ENCODE data around the gene MYO5B. TPM values are rescaled to one million over a fixed set of nuclear protein-coding genes. Genes with fewer than 3 reads are reported as not detected.

Gene MYO5B
- total RNA-seq, 4 donors from 2014 or later, result 1.2 to 2.2 (median 1.3) TPM

DNA sequence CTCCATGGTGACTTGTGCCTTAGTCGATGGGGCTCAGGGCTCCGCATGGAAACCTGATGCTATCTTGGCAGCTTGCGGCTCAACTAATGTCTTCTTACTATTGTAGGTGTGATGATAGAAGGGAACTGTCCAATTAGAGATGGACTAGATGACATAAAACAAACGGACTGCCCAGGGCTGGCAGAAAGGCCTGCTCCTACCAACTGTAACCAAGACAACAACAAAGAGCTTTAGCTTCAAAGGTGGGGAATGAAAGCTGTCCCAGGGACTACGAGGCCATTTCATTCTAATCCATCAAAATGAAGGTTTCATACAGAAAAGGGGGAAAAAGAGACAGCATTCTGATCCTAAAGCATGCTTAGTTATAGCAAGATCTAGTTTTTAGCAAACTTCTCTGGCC is 194.7 kb downstream of the MYO5B start:
- TF ChIP-seq, protein P1, sequence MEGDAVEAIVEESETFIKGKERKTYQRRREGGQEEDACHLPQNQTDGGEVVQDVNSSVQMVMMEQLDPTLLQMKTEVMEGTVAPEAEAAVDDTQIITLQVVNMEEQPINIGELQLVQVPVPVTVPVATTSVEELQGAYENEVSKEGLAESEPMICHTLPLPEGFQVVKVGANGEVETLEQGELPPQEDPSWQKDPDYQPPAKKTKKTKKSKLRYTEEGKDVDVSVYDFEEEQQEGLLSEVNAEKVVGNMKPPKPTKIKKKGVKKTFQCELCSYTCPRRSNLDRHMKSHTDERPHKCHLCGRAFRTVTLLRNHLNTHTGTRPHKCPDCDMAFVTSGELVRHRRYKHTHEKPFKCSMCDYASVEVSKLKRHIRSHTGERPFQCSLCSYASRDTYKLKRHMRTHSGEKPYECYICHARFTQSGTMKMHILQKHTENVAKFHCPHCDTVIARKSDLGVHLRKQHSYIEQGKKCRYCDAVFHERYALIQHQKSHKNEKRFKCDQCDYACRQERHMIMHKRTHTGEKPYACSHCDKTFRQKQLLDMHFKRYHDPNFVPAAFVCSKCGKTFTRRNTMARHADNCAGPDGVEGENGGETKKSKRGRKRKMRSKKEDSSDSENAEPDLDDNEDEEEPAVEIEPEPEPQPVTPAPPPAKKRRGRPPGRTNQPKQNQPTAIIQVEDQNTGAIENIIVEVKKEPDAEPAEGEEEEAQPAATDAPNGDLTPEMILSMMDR (IDR thresholded peaks at IDR 0.05; ENCODE audit: low read depth), result no peak

DNA sequence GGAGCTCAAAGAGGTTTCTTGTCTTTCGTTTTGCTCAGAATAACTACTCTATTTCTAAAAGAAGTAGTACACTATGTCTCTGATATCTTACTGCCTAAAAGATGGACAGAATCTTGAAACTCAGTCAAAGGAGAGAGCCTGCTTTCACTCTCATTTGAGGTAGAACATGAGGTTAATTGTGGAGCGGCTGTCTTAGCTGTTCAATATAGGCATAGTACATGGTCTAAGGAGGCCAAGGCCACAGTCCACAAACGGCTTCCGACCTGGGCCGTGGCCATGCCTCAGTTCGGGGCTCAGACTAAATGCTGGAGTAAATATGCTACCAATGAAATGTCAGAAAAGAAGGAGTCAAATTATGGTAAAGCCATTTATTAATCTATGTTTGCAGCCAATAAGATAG is 195.8 kb downstream of the MYO5B start:
- TF ChIP-seq, protein P1 (IDR thresholded peaks at IDR 0.05; ENCODE audit: low read depth), result no peak

GRCh38 chr18:49997558-49997957 is 197.4 kb downstream of the MYO5B start:
- TF ChIP-seq, protein P1 (IDR thresholded peaks at IDR 0.05; ENCODE audit: low read depth), result no peak

DNA sequence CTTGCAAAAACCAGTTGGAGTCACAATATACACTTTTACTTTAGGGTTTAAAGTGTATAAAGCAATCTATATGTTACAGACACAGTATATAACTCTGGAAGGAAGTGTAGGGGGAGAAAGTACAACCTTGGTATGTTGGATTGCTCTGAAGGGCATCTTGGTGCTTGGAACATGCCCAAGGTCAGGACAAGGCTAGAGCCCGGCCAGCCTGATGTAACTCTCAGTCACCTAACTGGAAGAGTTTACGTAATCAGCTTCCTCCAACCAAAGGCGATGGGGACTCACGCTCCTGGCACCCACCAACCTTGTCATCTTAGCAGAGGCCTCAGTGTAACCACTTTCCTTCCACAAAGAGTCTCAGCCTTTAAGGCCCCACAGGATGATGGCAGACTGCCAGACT is 200.5 kb downstream of the MYO5B start:
- TF ChIP-seq, protein P1 (IDR thresholded peaks at IDR 0.05; ENCODE audit: low read depth), result no peak

GRCh38 chr18:49993299-49993698 is 201.6 kb downstream of the MYO5B start:
- TF ChIP-seq, protein P1 (IDR thresholded peaks at IDR 0.05; ENCODE audit: low read depth), result no peak

- TF ChIP-seq, protein P1 (IDR thresholded peaks at IDR 0.05; ENCODE audit: low read depth), result no peak
Observed at GRCh38 chr18:49988733-49989132, 206.2 kb downstream of the MYO5B start.

GRCh38 chr18:49988101-49988500 is 206.8 kb downstream of the MYO5B start:
- TF ChIP-seq, protein P1 (IDR thresholded peaks at IDR 0.05; ENCODE audit: low read depth), result no peak

Data from subcutaneous adipose tissue (tissue), 4 donors.